ENCODE measurements around the gene PNPLA6.

DNA sequence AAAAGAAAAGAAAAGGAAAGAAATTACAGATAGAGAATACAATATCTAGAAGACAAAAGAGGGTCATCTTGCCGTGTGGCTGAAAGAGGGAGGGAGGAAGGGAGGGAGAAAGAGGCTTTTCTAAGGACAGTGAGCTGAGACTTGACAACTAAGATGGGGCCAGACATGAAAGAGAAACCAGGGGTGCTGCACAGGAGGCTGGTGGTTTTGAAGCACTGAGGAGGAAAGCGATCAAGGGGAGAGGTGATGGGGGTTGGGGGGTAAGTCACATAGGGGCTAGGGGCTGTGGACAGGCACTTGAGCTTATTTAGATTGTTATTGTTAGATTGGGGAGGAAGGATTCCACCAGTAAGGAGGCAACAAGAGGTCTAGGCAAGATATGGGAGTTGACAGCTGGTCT lies 17.3 kb downstream of the PNPLA6 start:
- TF ChIP-seq POLR2A (IDR thresholded peaks at IDR 0.05; ENCODE audit: low read depth, low read length) (no peak), RFX5 (IDR thresholded peaks at IDR 0.05; ENCODE audit: low read depth, low read length) (no peak), SMC3 (IDR thresholded peaks at IDR 0.05; ENCODE audit: low read depth, low read length) (no peak), MAFK (IDR thresholded peaks at IDR 0.05; ENCODE audit: low read depth, low read length) (no peak), RAD21 (IDR thresholded peaks at IDR 0.05; ENCODE audit: low read length) (no peak), CHD1 (IDR thresholded peaks at IDR 0.05; ENCODE audit: low read depth, low read length) (no peak), CEBPB (IDR thresholded peaks at IDR 0.05; ENCODE audit: low read depth, low read length) (no peak), BHLHE40 (IDR thresholded peaks at IDR 0.05; ENCODE audit: low read depth, low read length) (no peak), FOS (IDR thresholded peaks at IDR 0.05; ENCODE audit: low read depth, low read length) (no peak)
- TF ChIP-seq, protein P1, sequence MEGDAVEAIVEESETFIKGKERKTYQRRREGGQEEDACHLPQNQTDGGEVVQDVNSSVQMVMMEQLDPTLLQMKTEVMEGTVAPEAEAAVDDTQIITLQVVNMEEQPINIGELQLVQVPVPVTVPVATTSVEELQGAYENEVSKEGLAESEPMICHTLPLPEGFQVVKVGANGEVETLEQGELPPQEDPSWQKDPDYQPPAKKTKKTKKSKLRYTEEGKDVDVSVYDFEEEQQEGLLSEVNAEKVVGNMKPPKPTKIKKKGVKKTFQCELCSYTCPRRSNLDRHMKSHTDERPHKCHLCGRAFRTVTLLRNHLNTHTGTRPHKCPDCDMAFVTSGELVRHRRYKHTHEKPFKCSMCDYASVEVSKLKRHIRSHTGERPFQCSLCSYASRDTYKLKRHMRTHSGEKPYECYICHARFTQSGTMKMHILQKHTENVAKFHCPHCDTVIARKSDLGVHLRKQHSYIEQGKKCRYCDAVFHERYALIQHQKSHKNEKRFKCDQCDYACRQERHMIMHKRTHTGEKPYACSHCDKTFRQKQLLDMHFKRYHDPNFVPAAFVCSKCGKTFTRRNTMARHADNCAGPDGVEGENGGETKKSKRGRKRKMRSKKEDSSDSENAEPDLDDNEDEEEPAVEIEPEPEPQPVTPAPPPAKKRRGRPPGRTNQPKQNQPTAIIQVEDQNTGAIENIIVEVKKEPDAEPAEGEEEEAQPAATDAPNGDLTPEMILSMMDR (conservative IDR thresholded peaks at IDR 0.05; ENCODE audit: low read depth, low read length): no peak
- TF ChIP-seq, protein P2, sequence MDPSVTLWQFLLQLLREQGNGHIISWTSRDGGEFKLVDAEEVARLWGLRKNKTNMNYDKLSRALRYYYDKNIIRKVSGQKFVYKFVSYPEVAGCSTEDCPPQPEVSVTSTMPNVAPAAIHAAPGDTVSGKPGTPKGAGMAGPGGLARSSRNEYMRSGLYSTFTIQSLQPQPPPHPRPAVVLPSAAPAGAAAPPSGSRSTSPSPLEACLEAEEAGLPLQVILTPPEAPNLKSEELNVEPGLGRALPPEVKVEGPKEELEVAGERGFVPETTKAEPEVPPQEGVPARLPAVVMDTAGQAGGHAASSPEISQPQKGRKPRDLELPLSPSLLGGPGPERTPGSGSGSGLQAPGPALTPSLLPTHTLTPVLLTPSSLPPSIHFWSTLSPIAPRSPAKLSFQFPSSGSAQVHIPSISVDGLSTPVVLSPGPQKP (IDR thresholded peaks at IDR 0.05; ENCODE audit: borderline replicate concordance, low read depth, low read length): no peak
- TF ChIP-seq, protein P3, sequence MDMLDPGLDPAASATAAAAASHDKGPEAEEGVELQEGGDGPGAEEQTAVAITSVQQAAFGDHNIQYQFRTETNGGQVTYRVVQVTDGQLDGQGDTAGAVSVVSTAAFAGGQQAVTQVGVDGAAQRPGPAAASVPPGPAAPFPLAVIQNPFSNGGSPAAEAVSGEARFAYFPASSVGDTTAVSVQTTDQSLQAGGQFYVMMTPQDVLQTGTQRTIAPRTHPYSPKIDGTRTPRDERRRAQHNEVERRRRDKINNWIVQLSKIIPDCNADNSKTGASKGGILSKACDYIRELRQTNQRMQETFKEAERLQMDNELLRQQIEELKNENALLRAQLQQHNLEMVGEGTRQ (IDR thresholded peaks at IDR 0.05; ENCODE audit: low read depth, low read length): no peak
